ENCODE data around the gene LSM12. TPM values are rescaled to one million over a fixed set of nuclear protein-coding genes. Genes with fewer than 3 reads are reported as not detected.
A peak's percentile ranks its signal among the peaks of the same experiment; 100 is the strongest.

LSM12 gene
- total RNA-seq (2021) (47.5 and 52.5 TPM in 2 replicates), Bru-seq, nascent RNA (percentile 77 among the genes with signal in this experiment), BruChase-seq, experiment 1, labeled RNA remaining after a 2-hour chase (percentile 78 among the genes with signal in this experiment), BruChase-seq, experiment 2, labeled RNA remaining after a 6-hour chase (percentile 88 among the genes with signal in this experiment)
- long read RNA-seq, transcript LSM12-201 (5 exons, 2,308 nt) = major isoform, 37 of 47 reads
- long read RNA-seq, partial matches to known transcripts = 2 of 47 reads
- long read RNA-seq, other reads (novel, unspliced or antisense) = 6 of 47 reads

- Histone ChIP-seq H3K27me3 (replicated peaks; ENCODE audit: insufficient read depth, low read depth, low read length, poor library complexity) (no peaks in the 10 kb centered on the region), H3K9me3 (ENCODE audit: low read depth, low read length, poor library complexity, severe bottlenecking) (no peaks in the 10 kb centered on the region), H3K4me1 (ENCODE audit: insufficient read depth, low read length, poor library complexity, severe bottlenecking) (peaks cover 5% of the 10 kb centered on the region), H3K27ac (ENCODE audit: low read depth, low read length, poor library complexity, severe bottlenecking) (peak within 1 kb of the TSS; percentile 88), H3K4me3 (ENCODE audit: low read depth, low read length, poor library complexity, severe bottlenecking) (peak within 1 kb of the TSS; percentile 78), H3K36me3 (ENCODE audit: insufficient read depth, low read length, poor library complexity, severe bottlenecking) (peaks cover 2% of the 10 kb centered on the region)
- intact Hi-C loops (cut with micrococcal nuclease; ENCODE audit: unreplicated experiment) = loop anchor here (1.0 kb wide), 1 partner anchor 45 kb away; no protein-coding TSS in a partner anchor
- CTCF ChIA-PET = no interaction called here
- POLR2A ChIA-PET (ENCODE audit: low non-redundant PET) = no interaction called here
- peak; percentile 88 for DNase-seq (ENCODE audit: low spot score)
- BruUV-seq (replicated peaks) = no TSS peak
- TF ChIP-seq CTCF (conservative IDR thresholded peaks at IDR 0.05; ENCODE audit: low read depth, low read length) = no peak
- no peak for TF ChIP-seq EZH2 (IDR thresholded peaks at IDR 0.05; ENCODE audit: borderline replicate concordance, low read depth, low read length, poor library complexity, severe bottlenecking)
These were observed at the start of gene LSM12 for GRCh38 chr17:44066204-44066930. Gene LSM12, minus strand, starts transcription at chr17:44066671. Its CDS starts 84 bp downstream, at chr17:44066587.

GRCh38 chr17:44115585-44116415 is 49.3 kb upstream of the LSM12 start:
- intact Hi-C loops (cut with micrococcal nuclease; ENCODE audit: unreplicated experiment) = loop anchor here (10.0 kb wide), 1 partner anchor 111 kb away; the partner anchor contains the start of gene NAGS
- CTCF ChIA-PET = interaction anchor here (0.6 to 1.6 kb wide), 7 partner anchors 9 to 261 kb away, joined by 3 to 6 read pairs (median 4); no protein-coding TSS in a partner anchor
- DNase-seq (ENCODE audit: low spot score) = peak; percentile 51
- Histone ChIP-seq H3K27ac (ENCODE audit: low read depth, low read length, poor library complexity, severe bottlenecking) (peak overlapping the region; percentile 30), H3K27me3 (replicated peaks; ENCODE audit: insufficient read depth, low read depth, low read length, poor library complexity) (no peaks in the 10 kb centered on the region), H3K9me3 (ENCODE audit: low read depth, low read length, poor library complexity, severe bottlenecking) (no peaks in the 10 kb centered on the region), H3K4me1 (ENCODE audit: insufficient read depth, low read length, poor library complexity, severe bottlenecking) (peaks cover 18% of the 10 kb centered on the region), H3K36me3 (ENCODE audit: insufficient read depth, low read length, poor library complexity, severe bottlenecking) (no peaks in the 10 kb centered on the region), H3K4me3 (ENCODE audit: low read depth, low read length, poor library complexity, severe bottlenecking) (no peak overlapping the region)
- POLR2A ChIA-PET (ENCODE audit: low non-redundant PET) = interaction anchor here (1.0 kb wide), 1 partner anchor 755 kb away, joined by 4 read pairs; no protein-coding TSS in a partner anchor
- TF ChIP-seq EZH2 (IDR thresholded peaks at IDR 0.05; ENCODE audit: borderline replicate concordance, low read depth, low read length, poor library complexity, severe bottlenecking) (no peak), CTCF (conservative IDR thresholded peaks at IDR 0.05; ENCODE audit: low read depth, low read length) (peak; percentile 71)
- no TSS peak for BruUV-seq (replicated peaks)
